GM19193 (cell line): ENCODE measurements around the gene SERINC2.

Source experiments
- POLR2A ChIP-seq: IDR thresholded peaks from 4 replicates; pipeline ENCODE4 v1.6.1; 2011; ENCODE audit not compliant: insufficient read depth, insufficient read length; ENCODE audit errors: extremely low read depth

Gene SERINC2

GRCh38 chr1:31400393-31400792, 12.6 kb upstream of the SERINC2 start:
- TF ChIP-seq POLR2A = no peak

- TF ChIP-seq POLR2A = no peak
These were observed 11.8 kb upstream of the SERINC2 start for GRCh38 chr1:31401241-31401640.

GRCh38 chr1:31405578-31406245, 7.3 kb upstream of the SERINC2 start:
- no peak for TF ChIP-seq POLR2A

- TF ChIP-seq POLR2A = no peak
These were observed 5.9 kb upstream of the SERINC2 start for GRCh38 chr1:31407029-31407626.

- TF ChIP-seq POLR2A = no peak
These were observed 4.2 kb upstream of the SERINC2 start for GRCh38 chr1:31408788-31409318.

GRCh38 chr1:31409946-31410858, 2.8 kb upstream of the SERINC2 start:
- TF ChIP-seq POLR2A = no peak

- no peak for TF ChIP-seq POLR2A
These were observed 2.1 kb upstream of the SERINC2 start for GRCh38 chr1:31410871-31411270.

GRCh38 chr1:31412205-31412604, 808 bp upstream of the SERINC2 start:
- no peak for TF ChIP-seq POLR2A

- TF ChIP-seq POLR2A = no peak
These were observed 490 bp downstream of the SERINC2 start for GRCh38 chr1:31413405-31414001.

- no peak for TF ChIP-seq POLR2A
These were observed 2.0 kb downstream of the SERINC2 start for GRCh38 chr1:31414980-31415370.

- TF ChIP-seq POLR2A = no peak
These were observed 2.6 kb downstream of the SERINC2 start for GRCh38 chr1:31415658-31416057.

GRCh38 chr1:31416101-31416736, 3.2 kb downstream of the SERINC2 start:
- no peak for TF ChIP-seq POLR2A

GRCh38 chr1:31417148-31417547, 4.1 kb downstream of the SERINC2 start:
- no peak for TF ChIP-seq POLR2A

- TF ChIP-seq POLR2A = no peak
These were observed 5.8 kb downstream of the SERINC2 start for GRCh38 chr1:31418626-31419323.
